ENCODE results near the gene ATP5F1C.
"Not testable (repeated sequence)": the region's sequence is repeated elsewhere in the genome, so short reads cannot be mapped to it uniquely, and the experiment has no call there.

The ATP5F1C gene

GRCh38 chr10:7787857-7788638, at the start of gene ATP5F1C, which contains the start of gene KIN:
Gene ATP5F1C (plus strand): TSS chr10:7788177. CDS start chr10:7788208, 31 bp downstream.
Gene KIN (minus strand): TSS chr10:7787993. CDS start chr10:7787933, 60 bp downstream.
- ATAC-seq (ENCODE audit: low read depth), result peak; percentile 89
- H3K36me3 ChIP-seq (ENCODE audit: low read depth), result peaks cover 22% of the 10 kb centered on the region

GRCh38 chr10:7738536-7739407, 49.2 kb upstream of the ATP5F1C start:
- Histone ChIP-seq H3K4me1 (ENCODE audit: insufficient read depth, poor library complexity, severe bottlenecking) (no peaks in the 10 kb centered on the region), H3K9me3 (ENCODE audit: severe bottlenecking) (no peaks in the 10 kb centered on the region), H3K27ac (ENCODE audit: poor library complexity, severe bottlenecking) (no peak overlapping the region), H3K36me3 (ENCODE audit: low read depth) (no peaks in the 10 kb centered on the region), H3K27me3 (ENCODE audit: insufficient read depth, poor library complexity, severe bottlenecking) (no peaks in the 10 kb centered on the region), H3K4me3 (ENCODE audit: severe bottlenecking) (no peak overlapping the region)
- no peak for ATAC-seq (ENCODE audit: low read depth)
- no peak for DNase-seq (ENCODE audit: low spot score)
- no peak for TF ChIP-seq CTCF (IDR thresholded peaks at IDR 0.05; ENCODE audit: poor library complexity, severe bottlenecking)

More at GRCh38 chr10:7787857-7788638, at the start of gene ATP5F1C, which contains the start of gene KIN:
- Histone ChIP-seq H3K9me3 (ENCODE audit: severe bottlenecking) (no peaks in the 10 kb centered on the region), H3K27me3 (ENCODE audit: insufficient read depth, poor library complexity, severe bottlenecking) (no peaks in the 10 kb centered on the region), H3K4me1 (ENCODE audit: insufficient read depth, poor library complexity, severe bottlenecking) (peaks cover 13% of the 10 kb centered on the region), H3K27ac (ENCODE audit: poor library complexity, severe bottlenecking) (peak within 1 kb of the TSS; percentile 52), H3K4me3 (ENCODE audit: severe bottlenecking) (peak within 1 kb of the TSS; percentile 71)
- no peak for TF ChIP-seq CTCF (IDR thresholded peaks at IDR 0.05; ENCODE audit: poor library complexity, severe bottlenecking)
- peak; percentile 92 for DNase-seq (ENCODE audit: low spot score)

- Histone ChIP-seq H3K9me3 (ENCODE audit: severe bottlenecking) (no peaks in the 10 kb centered on the region), H3K4me1 (ENCODE audit: insufficient read depth, poor library complexity, severe bottlenecking) (no peaks in the 10 kb centered on the region), H3K36me3 (ENCODE audit: low read depth) (no peaks in the 10 kb centered on the region), H3K27me3 (ENCODE audit: insufficient read depth, poor library complexity, severe bottlenecking) (no peaks in the 10 kb centered on the region), H3K27ac (ENCODE audit: poor library complexity, severe bottlenecking) (no peak overlapping the region), H3K4me3 (ENCODE audit: severe bottlenecking) (no peak overlapping the region)
- no peak for DNase-seq (ENCODE audit: low spot score)
- no peak for TF ChIP-seq CTCF (IDR thresholded peaks at IDR 0.05; ENCODE audit: poor library complexity, severe bottlenecking)
- no peak for ATAC-seq (ENCODE audit: low read depth)
Measured at GRCh38 chr10:7744307-7744706, 43.7 kb upstream of the ATP5F1C start.

GRCh38 chr10:7748637-7749036, 39.3 kb upstream of the ATP5F1C start:
- not testable (repeated sequence) for H3K4me3 ChIP-seq (ENCODE audit: severe bottlenecking); H3K27ac ChIP-seq (ENCODE audit: poor library complexity, severe bottlenecking); H3K4me1 ChIP-seq (ENCODE audit: insufficient read depth, poor library complexity, severe bottlenecking); H3K9me3 ChIP-seq (ENCODE audit: severe bottlenecking); ATAC-seq (ENCODE audit: low read depth); H3K27me3 ChIP-seq (ENCODE audit: insufficient read depth, poor library complexity, severe bottlenecking); DNase-seq (ENCODE audit: low spot score)
- peaks cover 12% of the 10 kb centered on the region for H3K36me3 ChIP-seq (ENCODE audit: low read depth)

- ATAC-seq (ENCODE audit: low read depth) (no peak), DNase-seq (ENCODE audit: low spot score) (no peak)
- Histone ChIP-seq H3K36me3 (ENCODE audit: low read depth) (peaks cover 21% of the 10 kb centered on the region), H3K27ac (ENCODE audit: poor library complexity, severe bottlenecking) (no peak overlapping the region), H3K9me3 (ENCODE audit: severe bottlenecking) (no peaks in the 10 kb centered on the region), H3K27me3 (ENCODE audit: insufficient read depth, poor library complexity, severe bottlenecking) (no peaks in the 10 kb centered on the region), H3K4me3 (ENCODE audit: severe bottlenecking) (no peak overlapping the region), H3K4me1 (ENCODE audit: insufficient read depth, poor library complexity, severe bottlenecking) (no peaks in the 10 kb centered on the region)
- TF ChIP-seq CTCF (IDR thresholded peaks at IDR 0.05; ENCODE audit: poor library complexity, severe bottlenecking), result no peak
Measured at GRCh38 chr10:7750222-7750621, 37.8 kb upstream of the ATP5F1C start.

Measured in RWPE2 (cell line).